ENCODE results near the gene PCDH12. TPM values are rescaled to one million over a fixed set of nuclear protein-coding genes. Genes with fewer than 3 reads are reported as not detected.

PCDH12 gene
- polyA plus RNA-seq, 3 donors, result 0.20 to 1.2 (median 0.90) TPM

DNA sequence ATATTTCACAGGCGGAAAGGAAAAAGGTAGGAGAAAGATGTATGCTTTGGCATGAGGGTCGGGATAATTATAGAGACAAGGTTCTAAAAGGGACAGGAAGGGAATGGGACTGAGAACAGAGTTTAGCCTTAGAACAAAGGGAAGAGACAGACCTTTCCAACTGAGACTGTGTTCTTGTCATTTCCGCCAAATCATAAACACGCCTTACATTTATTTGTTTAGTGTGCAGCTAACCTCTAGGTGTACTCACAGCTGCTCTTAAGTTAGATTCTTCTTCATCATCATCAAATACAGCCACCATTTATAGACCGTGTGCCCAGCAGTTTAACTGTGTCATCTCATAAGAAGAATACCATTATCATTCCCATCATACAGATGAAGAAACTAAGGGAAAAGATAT lies 40.2 kb downstream of the PCDH12 start:
- no peak for DNase-seq
- H3K27me3 Mint-ChIP-seq (ENCODE audit: low read depth in 3 of 3), result peaks cover 12 to 22% (median 13%) of the 10 kb centered on the region in 3 donors
- Histone ChIP-seq H2AFZ (ENCODE audit: insufficient read depth, low read depth, low read length, poor library complexity, severe bottlenecking) (no peak overlapping the region), H3K9ac (ENCODE audit: insufficient read depth, low read length, poor library complexity, severe bottlenecking) (no peak overlapping the region), H4K20me1 (ENCODE audit: insufficient read depth, low read length) (no peaks in the 10 kb centered on the region), H3K27me3 (ENCODE audit: control insufficient read depth in 2 of 2, insufficient read depth in 2 of 2, low read length in 2 of 2) (peaks cover 9 to 17% of the 10 kb centered on the region in 2 donors), H3K36me3 (replicated peaks in 1 of 2; ENCODE audit: control insufficient read depth in 1 of 2, insufficient read depth in 2 of 2, low read length in 2 of 2) (no peaks in the 10 kb centered on the region), H3K4me2 (replicated peaks; ENCODE audit: extremely low read depth, low read length, poor library complexity, severe bottlenecking) (no peak overlapping the region), H3K27ac (ENCODE audit: low read depth in 1 of 2, low read length in 2 of 2) (no peak overlapping the region), H3K9me3 (replicated peaks in 1 of 2; ENCODE audit: control insufficient read depth in 1 of 2, insufficient read depth in 1 of 2, low read length in 2 of 2) (no peaks in the 10 kb centered on the region), H3K4me1 (ENCODE audit: control insufficient read depth in 1 of 2, insufficient read depth in 2 of 2, low read length in 2 of 2) (peaks cover 17 to 20% of the 10 kb centered on the region in 2 donors), H3K79me2 (ENCODE audit: insufficient read depth, low read length) (no peaks in the 10 kb centered on the region), H3K4me3 (replicated peaks in 1 of 3; ENCODE audit: low read depth in 2 of 3, low read length in 3 of 3) (no peak overlapping the region)
- intact Hi-C loops (cut with micrococcal nuclease), result no loop called here
- TF ChIP-seq, protein P1, sequence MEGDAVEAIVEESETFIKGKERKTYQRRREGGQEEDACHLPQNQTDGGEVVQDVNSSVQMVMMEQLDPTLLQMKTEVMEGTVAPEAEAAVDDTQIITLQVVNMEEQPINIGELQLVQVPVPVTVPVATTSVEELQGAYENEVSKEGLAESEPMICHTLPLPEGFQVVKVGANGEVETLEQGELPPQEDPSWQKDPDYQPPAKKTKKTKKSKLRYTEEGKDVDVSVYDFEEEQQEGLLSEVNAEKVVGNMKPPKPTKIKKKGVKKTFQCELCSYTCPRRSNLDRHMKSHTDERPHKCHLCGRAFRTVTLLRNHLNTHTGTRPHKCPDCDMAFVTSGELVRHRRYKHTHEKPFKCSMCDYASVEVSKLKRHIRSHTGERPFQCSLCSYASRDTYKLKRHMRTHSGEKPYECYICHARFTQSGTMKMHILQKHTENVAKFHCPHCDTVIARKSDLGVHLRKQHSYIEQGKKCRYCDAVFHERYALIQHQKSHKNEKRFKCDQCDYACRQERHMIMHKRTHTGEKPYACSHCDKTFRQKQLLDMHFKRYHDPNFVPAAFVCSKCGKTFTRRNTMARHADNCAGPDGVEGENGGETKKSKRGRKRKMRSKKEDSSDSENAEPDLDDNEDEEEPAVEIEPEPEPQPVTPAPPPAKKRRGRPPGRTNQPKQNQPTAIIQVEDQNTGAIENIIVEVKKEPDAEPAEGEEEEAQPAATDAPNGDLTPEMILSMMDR (IDR thresholded peaks at IDR 0.05), result no peak
- WGBS (ENCODE audit: insufficient coverage), result 50% methylated on average over 2 of the region's 5 CpGs
- peaks cover 24% of the 10 kb centered on the region for H3K4me1 Mint-ChIP-seq
- H3K27ac Mint-ChIP-seq, result no peak overlapping the region
- no peak overlapping the region for H3K4me3 Mint-ChIP-seq
- peaks cover 3% of the 10 kb centered on the region in 2 donors for H3K36me3 Mint-ChIP-seq
- H3K9me3 Mint-ChIP-seq, result no peaks in the 10 kb centered on the region

DNA sequence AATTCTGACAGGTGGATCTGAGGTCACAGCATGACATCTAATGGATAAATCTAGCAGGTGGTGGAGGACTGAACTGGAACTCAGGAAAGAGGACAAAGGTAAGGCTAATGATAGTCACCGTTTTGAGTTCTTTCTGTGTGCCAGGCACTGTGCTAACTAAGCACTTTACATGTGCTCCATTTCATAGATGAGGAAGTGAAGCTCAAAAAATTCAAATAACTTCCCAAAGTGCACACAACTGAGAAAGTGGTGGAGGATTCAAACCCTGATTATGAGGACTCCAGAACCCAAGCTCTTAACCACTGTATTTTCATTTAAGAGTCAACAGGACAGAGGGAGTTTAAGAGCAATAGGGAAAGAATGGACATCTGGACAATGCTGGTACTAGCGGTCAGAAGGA lies 41.5 kb downstream of the PCDH12 start:
- WGBS (ENCODE audit: insufficient coverage), result 85% methylated on average over 2 of the region's 2 CpGs
- peak overlapping the region in 1 of 7 donors; percentile 7 for H3K27ac Mint-ChIP-seq

More for the DNA sequence above, 41.5 kb downstream of the PCDH12 start:
- H3K4me3 Mint-ChIP-seq, result no peak overlapping the region
- peaks cover 17 to 19% of the 10 kb centered on the region in 2 donors for H3K4me1 ChIP-seq (ENCODE audit: control insufficient read depth in 1 of 2, insufficient read depth in 2 of 2, low read length in 2 of 2)
- TF ChIP-seq, protein P1 (IDR thresholded peaks at IDR 0.05), result no peak
- no peaks in the 10 kb centered on the region for H3K9me3 Mint-ChIP-seq
- H2AFZ ChIP-seq (ENCODE audit: insufficient read depth, low read depth, low read length, poor library complexity, severe bottlenecking), result peak overlapping the region; percentile 52
- peaks cover 3% of the 10 kb centered on the region in 2 donors for H3K36me3 Mint-ChIP-seq
- peaks cover 23% of the 10 kb centered on the region for H3K4me1 Mint-ChIP-seq
- no peak overlapping the region for H3K4me2 ChIP-seq (replicated peaks; ENCODE audit: extremely low read depth, low read length, poor library complexity, severe bottlenecking)
- no peaks in the 10 kb centered on the region for H4K20me1 ChIP-seq (ENCODE audit: insufficient read depth, low read length)
- no peak overlapping the region for H3K9ac ChIP-seq (ENCODE audit: insufficient read depth, low read length, poor library complexity, severe bottlenecking)
- no peaks in the 10 kb centered on the region for H3K36me3 ChIP-seq (replicated peaks in 1 of 2; ENCODE audit: control insufficient read depth in 1 of 2, insufficient read depth in 2 of 2, low read length in 2 of 2)
- H3K27ac ChIP-seq (ENCODE audit: low read depth in 1 of 2, low read length in 2 of 2), result no peak overlapping the region
- no peak for DNase-seq
- intact Hi-C loops (cut with micrococcal nuclease), result no loop called here
- H3K27me3 ChIP-seq (ENCODE audit: control insufficient read depth in 2 of 2, insufficient read depth in 2 of 2, low read length in 2 of 2), result peaks cover 9 to 17% of the 10 kb centered on the region in 2 donors
- peaks cover 15 to 27% (median 18%) of the 10 kb centered on the region in 3 donors for H3K27me3 Mint-ChIP-seq (ENCODE audit: low read depth in 3 of 3)
- H3K9me3 ChIP-seq (replicated peaks in 1 of 2; ENCODE audit: control insufficient read depth in 1 of 2, insufficient read depth in 1 of 2, low read length in 2 of 2), result no peaks in the 10 kb centered on the region
- H3K4me3 ChIP-seq (replicated peaks in 1 of 3; ENCODE audit: low read depth in 2 of 3, low read length in 3 of 3), result no peak overlapping the region
- H3K79me2 ChIP-seq (ENCODE audit: insufficient read depth, low read length), result no peaks in the 10 kb centered on the region

All from CD14-positive monocyte (primary cell).